Neural cell (in vitro differentiated cells): Measurements from ENCODE around the gene ADAMTS14.
"Not testable (repeated sequence)": the region's sequence is repeated elsewhere in the genome, so short reads cannot be mapped to it uniquely, and the experiment has no call there.

ENCODE experiments used
- CTCF ChIP-seq: fragments of 450-650 bp; IDR thresholded peaks from 2 replicates; pipeline ENCODE4 v1.5.1; 2014; ENCODE audit warnings: antibody characterized with exemption, mild to moderate bottlenecking, moderate library complexity; ENCODE audit not compliant: poor library complexity, severe bottlenecking
- EP300 ChIP-seq: fragments of 450-650 bp; conservative IDR thresholded peaks from 2 replicates; pipeline ENCODE4 v1.6.1; 2014; ENCODE audit warnings: antibody characterized with exemption, mild to moderate bottlenecking, moderate library complexity; ENCODE audit not compliant: poor library complexity, severe bottlenecking
- EZH2 ChIP-seq: fragments of 200-600, 300-800 bp; shearing (Covaris generic), sonication (generic); IDR thresholded peaks from 2 replicates; pipeline ENCODE4 v1.6.1; 2014; ENCODE audit warnings: antibody characterized with exemption, low read length, borderline replicate concordance, mild to moderate bottlenecking; ENCODE audit not compliant: insufficient read depth, poor library complexity, severe bottlenecking
- MXI1 ChIP-seq: fragments of 450-650 bp; conservative IDR thresholded peaks from 2 replicates; pipeline ENCODE4 v1.6.1; 2014; ENCODE audit warnings: antibody characterized with exemption, mild to moderate bottlenecking; ENCODE audit not compliant: poor library complexity, severe bottlenecking
- POLR2AphosphoS5 ChIP-seq: IDR thresholded peaks from 2 replicates; pipeline ENCODE4 v1.6.1; 2012
- RAD21 ChIP-seq: fragments of 450-650 bp; conservative IDR thresholded peaks from 2 replicates; pipeline ENCODE4 v1.6.1; 2014; ENCODE audit warnings: antibody characterized with exemption, mild to moderate bottlenecking, moderate library complexity
- SMC3 ChIP-seq: fragments of 450-650 bp; conservative IDR thresholded peaks from 2 replicates; pipeline ENCODE4 v1.6.1; 2014; ENCODE audit warnings: antibody characterized with exemption, mild to moderate bottlenecking, moderate library complexity; ENCODE audit not compliant: poor library complexity

DNA sequence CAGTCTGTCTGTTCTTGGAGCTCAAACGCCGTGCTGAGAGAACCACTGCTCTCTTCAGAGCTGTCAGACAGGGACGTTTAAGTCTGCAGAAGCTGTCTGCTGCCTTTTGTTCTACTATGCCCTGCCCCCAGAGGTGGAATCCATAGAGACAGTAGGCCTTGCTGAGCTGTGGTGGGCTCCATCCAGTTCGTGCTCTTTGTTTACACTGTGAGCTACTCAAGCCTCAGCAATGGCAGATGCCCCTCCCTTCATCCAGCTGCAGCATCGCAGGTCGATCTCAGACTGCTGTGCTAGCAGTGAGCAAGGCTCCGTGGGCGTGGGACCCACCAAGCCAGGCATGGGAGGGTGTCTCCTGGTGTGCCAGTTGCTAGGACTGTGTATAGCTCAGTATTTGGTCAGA, 27.3 kb upstream of the ADAMTS14 start:
- not testable (repeated sequence) for TF ChIP-seq CTCF, RAD21, MXI1, POLR2AphosphoS5, EP300, SMC3, EZH2
